Esophagus muscularis mucosa (tissue), 4 donors: ENCODE measurements around the gene RCVRN. TPM values are rescaled to one million over a fixed set of nuclear protein-coding genes. Genes with fewer than 3 reads are reported as not detected.

Source experiments
- DNase-seq: peaks from one replicate; pipeline ENCODE4 v3.0.0-alpha.2; 2017; ENCODE audit errors: extremely low spot score
- H3K27ac ChIP-seq, 4 donors: fragments of 200-600 bp; sonication (generic); replicated peaks in 1 of 4; 1 replicate in 3 of 4; 2 replicates in 1 of 4; pipeline ENCODE4 v1.5.1; 2016 to 2019; ENCODE audit warnings: mild to moderate bottlenecking in 1 of 4
- H3K27me3 ChIP-seq, 4 donors: fragments of 200-600 bp; sonication (generic); one replicate each; pipeline versions ENCODE4 v1.5.1 to v1.6.0; 2016 to 2019
- H3K36me3 ChIP-seq, 4 donors: fragments of 200-600 bp; sonication (generic); one replicate each; pipeline ENCODE4 v1.5.1; 2016 to 2019
- H3K4me1 ChIP-seq, 4 donors: fragments of 200-600 bp; sonication (generic); one replicate each; pipeline ENCODE4 v1.5.1; 2016 to 2019
- H3K4me3 ChIP-seq, 4 donors: fragments of 200-600 bp; sonication (generic); 1 replicate in 2 of 4; 2 replicates in 2 of 4; pipeline ENCODE4 v1.5.1; 2016 to 2019; ENCODE audit warnings: mild to moderate bottlenecking in 4 of 4, moderate library complexity in 1 of 4
- H3K9me3 ChIP-seq, 4 donors: fragments of 200-600 bp; sonication (generic); 1 replicate in 3 of 4; 2 replicates in 1 of 4; pipeline ENCODE4 v1.5.1; 2016 to 2019
- CTCF ChIP-seq, 3 experiments: fragments of 200-600 bp in 2 of 3; fragments of 450-650 bp in 1 of 3; sonication (generic) in 2 of 3; IDR thresholded peaks; one replicate each; pipeline ENCODE4 v1.5.1; 2017 to 2019; ENCODE audit warnings: antibody characterized with exemption in 3 of 3, mild to moderate bottlenecking in 2 of 3, moderate library complexity in 1 of 3
- EP300 ChIP-seq: sonication (generic); formaldehyde crosslinking; IDR thresholded peaks from one replicate; pipeline ENCODE4 v1.6.1; 2017; ENCODE audit warnings: antibody characterized with exemption
- POLR2A ChIP-seq: fragments of 450-650 bp; IDR thresholded peaks from one replicate; pipeline ENCODE4 v1.6.1; 2017; ENCODE audit warnings: antibody characterized with exemption, moderate library complexity, mild to moderate bottlenecking, low read depth
- POLR2AphosphoS5 ChIP-seq, 2 donors: sonication (generic); formaldehyde crosslinking; IDR thresholded peaks; one replicate each; pipeline ENCODE4 v1.6.1; 2017; ENCODE audit warnings: antibody characterized with exemption in 2 of 2
- WGBS: methylation state at CpG from one replicate; pipeline ENCODE4 v1.1.5; 2018; 5-methylcytosine and 5-hydroxymethylcytosine counted together
- intact Hi-C: fragments of 100-400 bp; cut with DNase I; formaldehyde crosslinking; loops from one replicate; pipeline ENCODE4 v1.15.1; 2023
- total RNA-seq, 4 donors: library from RNA; depleted of rRNA; stranded (reverse); fragments of >200 nt; gene quantifications; one replicate each; pipeline versions ENCODE4 v1.1.0 to v1.2.1, GENCODE V29; 2016

Gene RCVRN
- total RNA-seq, 4 donors from 2014 or later = 0.52 TPM; not detected in 3

GRCh38 chr17:9874722-9875121 lies 30.3 kb downstream of the RCVRN start:
- intact Hi-C loops = loop anchor here (5.0 kb wide), 1 partner anchor 47 kb away; the partner anchor contains the start of gene GLP2R
- Histone ChIP-seq H3K9me3 (no peaks in the 10 kb centered on the region), H3K4me1 (peaks cover 0 to 29% (median 22%) of the 10 kb centered on the region in 4 donors), H3K36me3 (no peaks in the 10 kb centered on the region), H3K27ac (peak overlapping the region; percentile 30 to 62 (median 55)), H3K4me3 (no peak overlapping the region), H3K27me3 (no peaks in the 10 kb centered on the region)
- TF ChIP-seq CTCF (IDR thresholded peaks at IDR 0.05) (peak in 1 of 3 experiments; percentile 7), POLR2AphosphoS5 (IDR thresholded peaks at IDR 0.05) (no peak)
- DNase-seq = no peak
- 70% methylated on average over 3 of the region's 3 CpGs for WGBS

- intact Hi-C loops = loop anchor here (5.0 kb wide), 1 partner anchor 46 kb away; the partner anchor contains the start of gene GLP2R
- H3K4me1 ChIP-seq = peaks cover 0 to 29% (median 22%) of the 10 kb centered on the region in 4 donors
- no peaks in the 10 kb centered on the region for H3K27me3 ChIP-seq
- WGBS = 100% methylated on average over 1 of the region's 6 CpGs
- no peaks in the 10 kb centered on the region for H3K36me3 ChIP-seq
- DNase-seq = no peak
- no peak overlapping the region for H3K27ac ChIP-seq
- H3K9me3 ChIP-seq = no peaks in the 10 kb centered on the region
- H3K4me3 ChIP-seq = no peak overlapping the region
- TF ChIP-seq POLR2A (no peak), CTCF (IDR thresholded peaks at IDR 0.05) (no peak), EP300 (no peak), POLR2AphosphoS5 (IDR thresholded peaks at IDR 0.05) (no peak)
Measured at GRCh38 chr17:9872852-9873251, 32.2 kb downstream of the RCVRN start.

GRCh38 chr17:9868552-9868951 lies 36.5 kb downstream of the RCVRN start:
- DNase-seq = no peak
- H3K4me1 ChIP-seq = peaks cover 0 to 5% (median 2%) of the 10 kb centered on the region in 4 donors
- WGBS = 65% methylated on average over 3 of the region's 3 CpGs
- no peaks in the 10 kb centered on the region for H3K36me3 ChIP-seq
- intact Hi-C loops = no loop called here
- TF ChIP-seq POLR2AphosphoS5 (IDR thresholded peaks at IDR 0.05) (no peak), POLR2A (no peak), CTCF (IDR thresholded peaks at IDR 0.05) (no peak), EP300 (no peak)
- H3K27ac ChIP-seq = no peak overlapping the region
- H3K27me3 ChIP-seq = no peaks in the 10 kb centered on the region
- H3K9me3 ChIP-seq = no peaks in the 10 kb centered on the region
- H3K4me3 ChIP-seq = no peak overlapping the region

GRCh38 chr17:9865586-9865985 lies 39.5 kb downstream of the RCVRN start:
- no peak for DNase-seq
- Histone ChIP-seq H3K4me1 (no peaks in the 10 kb centered on the region), H3K9me3 (peaks cover 0 to 2% (median under 1%) of the 10 kb centered on the region in 4 donors), H3K27me3 (no peaks in the 10 kb centered on the region), H3K27ac (no peak overlapping the region), H3K4me3 (no peak overlapping the region), H3K36me3 (peaks cover 0 to 4% (median 0%) of the 10 kb centered on the region in 4 donors)
- TF ChIP-seq CTCF (IDR thresholded peaks at IDR 0.05) (no peak), POLR2A (no peak), EP300 (no peak), POLR2AphosphoS5 (IDR thresholded peaks at IDR 0.05) (no peak)
- WGBS = 83% methylated on average over 1 of the region's 1 CpG
- intact Hi-C loops = no loop called here

GRCh38 chr17:9862949-9863348 lies 42.1 kb downstream of the RCVRN start:
- H3K36me3 ChIP-seq = peaks cover 0 to 4% (median 0%) of the 10 kb centered on the region in 4 donors
- no peaks in the 10 kb centered on the region for H3K4me1 ChIP-seq
- H3K4me3 ChIP-seq = no peak overlapping the region
- 73% methylated on average over 4 of the region's 4 CpGs for WGBS
- TF ChIP-seq CTCF (IDR thresholded peaks at IDR 0.05) (no peak), POLR2AphosphoS5 (IDR thresholded peaks at IDR 0.05) (no peak)
- no peak overlapping the region for H3K27ac ChIP-seq
- DNase-seq = no peak
- intact Hi-C loops = no loop called here
- no peaks in the 10 kb centered on the region for H3K27me3 ChIP-seq
- peaks cover 0 to 10% (median 4%) of the 10 kb centered on the region in 4 donors for H3K9me3 ChIP-seq
